Measurements from ENCODE around the gene CFAP299.
"Not testable (repeated sequence)": the region's sequence is repeated elsewhere in the genome, so short reads cannot be mapped to it uniquely, and the experiment has no call there.

The CFAP299 gene

DNA sequence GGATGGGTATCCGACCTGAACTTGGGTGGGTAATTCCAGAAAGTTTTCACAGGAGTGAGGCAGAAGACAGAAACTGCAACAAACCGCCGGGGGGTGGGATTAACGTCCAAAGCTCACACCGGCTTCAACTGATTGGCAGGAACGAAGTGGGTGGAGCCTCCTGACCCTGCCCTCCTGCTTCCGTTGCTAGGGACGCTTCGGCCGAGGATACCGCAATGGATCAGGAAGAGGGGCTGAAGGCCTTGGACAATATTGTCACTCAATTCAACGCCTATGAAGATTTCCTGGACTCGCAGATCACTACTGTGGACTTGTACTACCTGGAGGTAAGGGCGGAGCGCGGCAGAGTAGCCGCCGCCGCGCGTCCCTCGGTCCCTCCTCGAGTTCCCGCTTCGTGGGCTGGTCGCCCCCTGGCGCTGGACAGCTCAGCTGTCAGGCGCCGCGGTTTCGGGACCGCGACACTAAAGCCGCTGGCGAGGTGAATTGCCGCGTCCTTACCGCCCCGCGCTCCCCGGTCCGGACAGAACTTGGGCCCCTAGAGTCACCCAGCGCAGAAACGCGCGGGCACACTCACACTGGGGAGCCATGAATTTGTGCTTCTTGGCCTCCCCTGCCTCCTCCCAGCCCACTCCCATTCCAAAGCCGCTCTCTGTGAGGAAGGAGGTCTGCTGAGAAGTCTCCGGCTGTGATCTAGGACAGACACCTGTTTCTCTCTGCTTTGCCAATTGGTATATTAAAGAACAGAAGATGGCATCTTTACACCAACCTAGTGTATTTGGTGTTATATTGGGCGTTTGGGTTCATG lies at the start of gene CFAP299:
CFAP299 (plus strand) TSS at position 177 of the 805 bp plus-strand sequence.
- DNase-seq (ENCODE audit: low spot score): peak; percentile 97
- H3K27ac ChIP-seq: no peak within 1 kb of the TSS
- TF ChIP-seq CTCF (conservative IDR thresholded peaks at IDR 0.05; ENCODE audit: low read depth): peak; percentile 54
- CTCF ChIA-PET: interaction anchor here (0.6 to 0.8 kb wide), 3 partner anchors 12 to 413 kb away, joined by 3 read pairs; no protein-coding TSS in a partner anchor
- POLR2A ChIA-PET (ENCODE audit: low non-redundant PET): no interaction called here

- H3K27ac ChIP-seq: no peak overlapping the region
- ChIA-PET POLR2A (ENCODE audit: low non-redundant PET) (no interaction called here), CTCF (no interaction called here)
- DNase-seq (ENCODE audit: low spot score): no peak
- TF ChIP-seq CTCF (conservative IDR thresholded peaks at IDR 0.05; ENCODE audit: low read depth): no peak
Observed at GRCh38 chr4:80286451-80286850, 49.1 kb upstream of the CFAP299 start.

- DNase-seq (ENCODE audit: low spot score); H3K27ac ChIP-seq; CTCF ChIA-PET; POLR2A ChIA-PET (ENCODE audit: low non-redundant PET): not testable (repeated sequence)
Observed at GRCh38 chr4:80290665-80291064, 44.9 kb upstream of the CFAP299 start.

DNA sequence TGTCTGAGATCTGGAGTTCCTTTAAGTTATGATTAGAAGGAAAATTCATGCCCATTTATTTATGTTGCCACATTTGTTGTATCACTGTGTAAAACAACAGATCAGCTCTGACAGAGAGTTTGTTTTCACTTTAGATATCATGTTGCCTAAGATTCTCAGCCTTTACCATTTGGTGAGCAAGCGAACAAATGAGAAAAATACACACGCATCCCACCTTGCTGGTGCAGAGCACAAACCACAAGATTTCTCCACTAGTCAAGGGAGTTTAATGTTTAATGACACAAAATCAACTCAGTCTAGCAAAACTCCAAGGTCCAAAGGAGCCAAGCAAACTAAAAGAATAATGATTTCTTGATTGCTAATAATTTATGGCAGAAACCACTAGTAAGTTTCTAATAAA lies 41.3 kb upstream of the CFAP299 start:
- no peak for DNase-seq (ENCODE audit: low spot score)
- H3K27ac ChIP-seq: no peak overlapping the region
- ChIA-PET CTCF (interaction anchor here (0.7 kb wide), 1 partner anchor 60 kb away, joined by 4 read pairs; no protein-coding TSS in a partner anchor), POLR2A (ENCODE audit: low non-redundant PET) (interaction anchor here (0.7 kb wide), 1 partner anchor 28 kb away, joined by 3 read pairs; no protein-coding TSS in a partner anchor)
- TF ChIP-seq CTCF (conservative IDR thresholded peaks at IDR 0.05; ENCODE audit: low read depth): no peak

- no peak for DNase-seq (ENCODE audit: low spot score)
- ChIA-PET POLR2A (ENCODE audit: low non-redundant PET) (no interaction called here), CTCF (no interaction called here)
- no peak overlapping the region for H3K27ac ChIP-seq
- no peak for TF ChIP-seq CTCF (conservative IDR thresholded peaks at IDR 0.05; ENCODE audit: low read depth)
Observed at GRCh38 chr4:80295336-80295735, 40.2 kb upstream of the CFAP299 start.

GRCh38 chr4:80295826-80296225 lies 39.7 kb upstream of the CFAP299 start:
- ChIA-PET CTCF (no interaction called here), POLR2A (ENCODE audit: low non-redundant PET) (no interaction called here)
- H3K27ac ChIP-seq: no peak overlapping the region
- TF ChIP-seq CTCF (conservative IDR thresholded peaks at IDR 0.05; ENCODE audit: low read depth): no peak
- no peak for DNase-seq (ENCODE audit: low spot score)

- ChIA-PET CTCF (interaction anchor here (0.6 to 0.9 kb wide), 2 partner anchors 9 to 99 kb away, joined by 4 read pairs; no protein-coding TSS in a partner anchor), POLR2A (ENCODE audit: low non-redundant PET) (no interaction called here)
- DNase-seq (ENCODE audit: low spot score): no peak
- no peak for TF ChIP-seq CTCF (conservative IDR thresholded peaks at IDR 0.05; ENCODE audit: low read depth)
- H3K27ac ChIP-seq: no peak overlapping the region
Observed at GRCh38 chr4:80301884-80302283, 33.6 kb upstream of the CFAP299 start.
